ENCODE results near the gene WWC1. TPM values are rescaled to one million over a fixed set of nuclear protein-coding genes. Genes with fewer than 3 reads are reported as not detected.

WWC1 gene
- total RNA-seq, 1 experiment from 2014 or later, result 29.4 TPM

DNA sequence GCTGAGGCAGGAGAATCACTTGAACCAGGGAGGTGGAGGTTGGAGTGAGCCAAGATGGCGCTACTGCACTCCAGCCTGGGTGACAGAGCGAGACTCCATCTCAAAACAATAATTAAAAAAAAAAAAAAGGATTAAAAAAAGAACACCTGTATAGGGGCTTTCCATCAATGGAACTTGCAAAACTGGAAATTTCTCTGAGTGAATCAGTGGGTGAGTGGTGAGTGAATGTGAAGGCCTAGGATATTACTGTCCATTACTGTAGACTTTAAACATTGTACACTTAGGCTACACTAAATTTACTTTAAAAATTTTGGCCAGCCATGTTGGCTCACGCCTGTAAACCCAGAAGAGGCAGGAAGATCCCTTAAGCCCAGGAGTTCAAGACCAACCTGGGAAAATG, 189.2 kb downstream of the WWC1 start:
- in situ Hi-C loops (cut with HindIII; ENCODE audit: low pct_unique_long_range_greater_than_20kb, low sequenced_read_pairs), result no loop called here
- Histone ChIP-seq H3K27me3 (ENCODE audit: control insufficient read depth, insufficient read depth, low read length) (no peaks in the 10 kb centered on the region), H3K9me3 (ENCODE audit: control insufficient read depth, insufficient read depth, low read depth, low read length) (no peaks in the 10 kb centered on the region), H3K36me3 (ENCODE audit: control insufficient read depth, insufficient read depth, low read length) (no peaks in the 10 kb centered on the region), H3K4me3 (ENCODE audit: low read depth in 2 of 2, low read length in 2 of 2) (no peak overlapping the region), H3K27ac (ENCODE audit: low read length) (no peak overlapping the region), H3K4me1 (ENCODE audit: control insufficient read depth, insufficient read depth, low read length) (no peaks in the 10 kb centered on the region)
- TF ChIP-seq SIN3A (IDR thresholded peaks at IDR 0.05; ENCODE audit: borderline replicate concordance, insufficient read depth, low read depth, low read length) (no peak), TCF7L2 (IDR thresholded peaks at IDR 0.05; ENCODE audit: low read depth, low read length) (no peak), POLR2AphosphoS5 (IDR thresholded peaks at IDR 0.05; ENCODE audit: low read depth, low read length) (no peak)
- TF ChIP-seq, protein P1, sequence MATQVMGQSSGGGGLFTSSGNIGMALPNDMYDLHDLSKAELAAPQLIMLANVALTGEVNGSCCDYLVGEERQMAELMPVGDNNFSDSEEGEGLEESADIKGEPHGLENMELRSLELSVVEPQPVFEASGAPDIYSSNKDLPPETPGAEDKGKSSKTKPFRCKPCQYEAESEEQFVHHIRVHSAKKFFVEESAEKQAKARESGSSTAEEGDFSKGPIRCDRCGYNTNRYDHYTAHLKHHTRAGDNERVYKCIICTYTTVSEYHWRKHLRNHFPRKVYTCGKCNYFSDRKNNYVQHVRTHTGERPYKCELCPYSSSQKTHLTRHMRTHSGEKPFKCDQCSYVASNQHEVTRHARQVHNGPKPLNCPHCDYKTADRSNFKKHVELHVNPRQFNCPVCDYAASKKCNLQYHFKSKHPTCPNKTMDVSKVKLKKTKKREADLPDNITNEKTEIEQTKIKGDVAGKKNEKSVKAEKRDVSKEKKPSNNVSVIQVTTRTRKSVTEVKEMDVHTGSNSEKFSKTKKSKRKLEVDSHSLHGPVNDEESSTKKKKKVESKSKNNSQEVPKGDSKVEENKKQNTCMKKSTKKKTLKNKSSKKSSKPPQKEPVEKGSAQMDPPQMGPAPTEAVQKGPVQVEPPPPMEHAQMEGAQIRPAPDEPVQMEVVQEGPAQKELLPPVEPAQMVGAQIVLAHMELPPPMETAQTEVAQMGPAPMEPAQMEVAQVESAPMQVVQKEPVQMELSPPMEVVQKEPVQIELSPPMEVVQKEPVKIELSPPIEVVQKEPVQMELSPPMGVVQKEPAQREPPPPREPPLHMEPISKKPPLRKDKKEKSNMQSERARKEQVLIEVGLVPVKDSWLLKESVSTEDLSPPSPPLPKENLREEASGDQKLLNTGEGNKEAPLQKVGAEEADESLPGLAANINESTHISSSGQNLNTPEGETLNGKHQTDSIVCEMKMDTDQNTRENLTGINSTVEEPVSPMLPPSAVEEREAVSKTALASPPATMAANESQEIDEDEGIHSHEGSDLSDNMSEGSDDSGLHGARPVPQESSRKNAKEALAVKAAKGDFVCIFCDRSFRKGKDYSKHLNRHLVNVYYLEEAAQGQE (IDR thresholded peaks at IDR 0.05; ENCODE audit: insufficient read depth in 1 of 2, low read depth in 2 of 2, low read length in 1 of 2), result no peak
- ChIA-PET CTCF (no interaction called here), POLR2A (no interaction called here)
- ATAC-seq (no peak), DNase-seq (ENCODE audit: low read depth, low spot score) (no peak)
- intact Hi-C loops (cut with micrococcal nuclease; ENCODE audit: unreplicated experiment), result no loop called here
- BruUV-seq (replicated peaks), result no TSS peak

DNA sequence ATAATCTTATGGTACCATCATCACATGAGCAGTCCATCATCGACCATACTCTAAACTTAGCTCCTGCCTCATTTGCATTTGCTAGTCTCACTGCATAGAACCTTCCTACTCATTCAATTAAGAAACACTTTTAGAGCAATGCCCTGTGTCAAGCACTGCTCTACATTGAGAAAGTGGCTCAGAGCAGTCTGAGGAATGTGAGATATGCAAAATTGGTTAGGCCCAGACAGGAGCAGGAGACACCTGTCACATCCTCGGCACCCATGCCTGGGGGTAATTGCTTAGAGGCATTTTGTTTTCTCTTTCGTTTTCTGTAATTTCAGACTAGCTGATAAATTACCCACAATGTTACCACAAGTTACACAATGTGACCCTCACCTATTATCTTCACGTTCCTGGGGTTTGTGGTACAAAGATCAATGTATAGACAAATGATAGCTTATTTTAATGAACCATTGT, 189.9 kb downstream of the WWC1 start:
- POLR2A ChIA-PET, result no interaction called here
- Histone ChIP-seq H3K36me3 (ENCODE audit: control insufficient read depth, insufficient read depth, low read length) (peaks cover under 1% of the 10 kb centered on the region; the same call in 1 of the 2 replicates), H3K27me3 (ENCODE audit: control insufficient read depth, insufficient read depth, low read length) (no peaks in the 10 kb centered on the region), H3K9me3 (ENCODE audit: control insufficient read depth, insufficient read depth, low read depth, low read length) (no peaks in the 10 kb centered on the region), H3K4me3 (ENCODE audit: low read depth in 2 of 2, low read length in 2 of 2) (no peak overlapping the region), H3K27ac (ENCODE audit: low read length) (no peak overlapping the region), H3K4me1 (ENCODE audit: control insufficient read depth, insufficient read depth, low read length) (no peaks in the 10 kb centered on the region)
- intact Hi-C loops (cut with micrococcal nuclease; ENCODE audit: unreplicated experiment) (no loop called here), in situ Hi-C loops (cut with HindIII; ENCODE audit: low pct_unique_long_range_greater_than_20kb, low sequenced_read_pairs) (no loop called here)
- DNase-seq (ENCODE audit: low read depth, low spot score) (no peak), ATAC-seq (no peak)
- BruUV-seq (replicated peaks), result no TSS peak
- CTCF ChIA-PET, result no interaction called here
- TF ChIP-seq POLR2AphosphoS5 (IDR thresholded peaks at IDR 0.05; ENCODE audit: low read depth, low read length) (no peak), TCF7L2 (IDR thresholded peaks at IDR 0.05; ENCODE audit: low read depth, low read length) (no peak), SIN3A (IDR thresholded peaks at IDR 0.05; ENCODE audit: borderline replicate concordance, insufficient read depth, low read depth, low read length) (no peak)
- TF ChIP-seq, protein P2, sequence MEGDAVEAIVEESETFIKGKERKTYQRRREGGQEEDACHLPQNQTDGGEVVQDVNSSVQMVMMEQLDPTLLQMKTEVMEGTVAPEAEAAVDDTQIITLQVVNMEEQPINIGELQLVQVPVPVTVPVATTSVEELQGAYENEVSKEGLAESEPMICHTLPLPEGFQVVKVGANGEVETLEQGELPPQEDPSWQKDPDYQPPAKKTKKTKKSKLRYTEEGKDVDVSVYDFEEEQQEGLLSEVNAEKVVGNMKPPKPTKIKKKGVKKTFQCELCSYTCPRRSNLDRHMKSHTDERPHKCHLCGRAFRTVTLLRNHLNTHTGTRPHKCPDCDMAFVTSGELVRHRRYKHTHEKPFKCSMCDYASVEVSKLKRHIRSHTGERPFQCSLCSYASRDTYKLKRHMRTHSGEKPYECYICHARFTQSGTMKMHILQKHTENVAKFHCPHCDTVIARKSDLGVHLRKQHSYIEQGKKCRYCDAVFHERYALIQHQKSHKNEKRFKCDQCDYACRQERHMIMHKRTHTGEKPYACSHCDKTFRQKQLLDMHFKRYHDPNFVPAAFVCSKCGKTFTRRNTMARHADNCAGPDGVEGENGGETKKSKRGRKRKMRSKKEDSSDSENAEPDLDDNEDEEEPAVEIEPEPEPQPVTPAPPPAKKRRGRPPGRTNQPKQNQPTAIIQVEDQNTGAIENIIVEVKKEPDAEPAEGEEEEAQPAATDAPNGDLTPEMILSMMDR (IDR thresholded peaks at IDR 0.05), result no peak
- TF ChIP-seq, protein P1 (IDR thresholded peaks at IDR 0.05; ENCODE audit: insufficient read depth in 1 of 2, low read depth in 2 of 2, low read length in 1 of 2), result no peak

Data from Panc1 (cell line).